IPS DF 6.9 (cell line): ENCODE data around the gene ZGPAT.
A peak's percentile ranks its signal among the peaks of the same experiment; 100 is the strongest.

Experiments
- DNase-seq: peaks from one replicate; pipeline ENCODE4 v3.0.0-alpha.2; 2013; ENCODE audit warnings: low read depth, low spot score
- H3K27ac ChIP-seq: one replicate; pipeline ENCODE4 v1.5.1; 2013; ENCODE audit warnings: low read length, control low read depth
- H3K27me3 ChIP-seq: 2 replicates; pipeline ENCODE4 v1.6.1; 2013; ENCODE audit warnings: mild to moderate bottlenecking, low read length; ENCODE audit not compliant: control insufficient read depth, insufficient read depth
- H3K36me3 ChIP-seq: 2 replicates; pipeline ENCODE4 v1.6.1; 2013; ENCODE audit warnings: low read length; ENCODE audit not compliant: control insufficient read depth, insufficient read depth
- H3K4me1 ChIP-seq: 2 replicates; pipeline ENCODE4 v1.6.1; 2013; ENCODE audit warnings: low read length; ENCODE audit not compliant: control insufficient read depth, insufficient read depth
- H3K4me3 ChIP-seq: 2 replicates; pipeline ENCODE4 v1.5.1; 2013; ENCODE audit warnings: mild to moderate bottlenecking, low read length
- H3K9me3 ChIP-seq: 2 replicates; pipeline ENCODE4 v1.6.1; 2013; ENCODE audit warnings: low read length, inconsistent platforms; ENCODE audit not compliant: control insufficient read depth, insufficient read depth
- WGBS: extraction: QIAGEN DNeasy Blood & Tissue Kit; methylation state at CpG from one replicate; pipeline ENCODE4 v1.1.7; 2013; ENCODE audit warnings: mixed read lengths, missing lambda C conversion rate; ENCODE audit not compliant: insufficient read length, insufficient coverage; 5-methylcytosine and 5-hydroxymethylcytosine counted together

Gene ZGPAT

GRCh38 chr20:63735859-63736718 is 28.2 kb downstream of the ZGPAT start, which contains the start of gene LIME1:
Gene LIME1, plus strand, starts transcription at chr20:63736664. Its CDS starts 886 bp downstream, at chr20:63737550.
- Histone ChIP-seq H3K4me1 (peaks cover 5% of the 10 kb centered on the region), H3K27me3 (no peaks in the 10 kb centered on the region), H3K9me3 (no peaks in the 10 kb centered on the region), H3K4me3 (no peak within 1 kb of the TSS; the same call in 1 of the 2 replicates), H3K27ac (no peak within 1 kb of the TSS), H3K36me3 (peaks cover 11% of the 10 kb centered on the region; the same call in 1 of the 2 replicates)
- DNase-seq, result no peak
- WGBS, result no CpG with 5 or more reads among the region's 31 CpGs

- DNase-seq, result no peak
- WGBS, result no CpG with 5 or more reads among the region's 30 CpGs
- Histone ChIP-seq H3K4me1 (peaks cover 5% of the 10 kb centered on the region), H3K27me3 (no peaks in the 10 kb centered on the region), H3K4me3 (no peak overlapping the region; the same call in 1 of the 2 replicates), H3K27ac (no peak overlapping the region), H3K9me3 (no peaks in the 10 kb centered on the region), H3K36me3 (peaks cover 13% of the 10 kb centered on the region)
These were observed 29.3 kb downstream of the ZGPAT start for GRCh38 chr20:63736893-63737694.

GRCh38 chr20:63737695-63737944 is 29.8 kb downstream of the ZGPAT start:
- DNase-seq, result no peak
- Histone ChIP-seq H3K4me1 (peaks cover 6% of the 10 kb centered on the region), H3K36me3 (peaks cover 13% of the 10 kb centered on the region), H3K27ac (no peak overlapping the region), H3K4me3 (peak overlapping the region; percentile 39; the same call in 1 of the 2 replicates), H3K9me3 (no peaks in the 10 kb centered on the region), H3K27me3 (no peaks in the 10 kb centered on the region)
- WGBS, result no CpG with 5 or more reads among the region's 26 CpGs

GRCh38 chr20:63737945-63738686 is 30.3 kb downstream of the ZGPAT start:
- Histone ChIP-seq H3K4me3 (peak overlapping the region; percentile 39; the same call in 1 of the 2 replicates), H3K27ac (no peak overlapping the region), H3K36me3 (peaks cover 10% of the 10 kb centered on the region; the same call in 1 of the 2 replicates), H3K27me3 (no peaks in the 10 kb centered on the region), H3K9me3 (no peaks in the 10 kb centered on the region), H3K4me1 (peaks cover 6% of the 10 kb centered on the region)
- DNase-seq, result no peak
- no CpG with 5 or more reads among the region's 43 CpGs for WGBS

- no peak overlapping the region for H3K4me3 ChIP-seq
- no CpG with 5 or more reads among the region's 26 CpGs for WGBS
- no peak overlapping the region for H3K27ac ChIP-seq
- no peaks in the 10 kb centered on the region for H3K9me3 ChIP-seq
- peaks cover 5% of the 10 kb centered on the region; the same call in 1 of the 2 replicates for H3K36me3 ChIP-seq
- H3K27me3 ChIP-seq, result no peaks in the 10 kb centered on the region
- DNase-seq, result no peak
- H3K4me1 ChIP-seq, result peaks cover 6% of the 10 kb centered on the region
These were observed 30.9 kb downstream of the ZGPAT start for GRCh38 chr20:63738687-63739129.

GRCh38 chr20:63739130-63740069 is 31.6 kb downstream of the ZGPAT start, which contains the start of gene SLC2A4RG:
Gene SLC2A4RG, plus strand, starts transcription at chr20:63739776. Its CDS starts 137 bp downstream, at chr20:63739913.
- WGBS, result no CpG with 5 or more reads among the region's 136 CpGs

GRCh38 chr20:63740070-63740626 is 32.3 kb downstream of the ZGPAT start:
- no CpG with 5 or more reads among the region's 80 CpGs for WGBS
- Histone ChIP-seq H3K4me1 (peaks cover 6% of the 10 kb centered on the region), H3K4me3 (peak overlapping the region; percentile 36; the same call in 1 of the 2 replicates), H3K27me3 (no peaks in the 10 kb centered on the region), H3K36me3 (peaks cover 2% of the 10 kb centered on the region; the same call in 1 of the 2 replicates), H3K27ac (no peak overlapping the region), H3K9me3 (no peaks in the 10 kb centered on the region)
- no peak for DNase-seq

More at GRCh38 chr20:63739130-63740069, 31.6 kb downstream of the ZGPAT start, which contains the start of gene SLC2A4RG:
- Histone ChIP-seq H3K27me3 (no peaks in the 10 kb centered on the region), H3K4me1 (peaks cover 6% of the 10 kb centered on the region), H3K4me3 (peak within 1 kb of the TSS; percentile 36; the same call in 1 of the 2 replicates), H3K27ac (no peak within 1 kb of the TSS), H3K36me3 (peaks cover 5% of the 10 kb centered on the region; the same call in 1 of the 2 replicates), H3K9me3 (no peaks in the 10 kb centered on the region)
- no peak for DNase-seq

GRCh38 chr20:63740627-63741353 is 33.0 kb downstream of the ZGPAT start:
- Histone ChIP-seq H3K4me3 (peak overlapping the region; percentile 36; the same call in 1 of the 2 replicates), H3K27ac (no peak overlapping the region), H3K4me1 (peaks cover 6% of the 10 kb centered on the region), H3K27me3 (no peaks in the 10 kb centered on the region), H3K9me3 (no peaks in the 10 kb centered on the region), H3K36me3 (peaks cover 2% of the 10 kb centered on the region; the same call in 1 of the 2 replicates)
- DNase-seq, result no peak
- WGBS, result no CpG with 5 or more reads among the region's 29 CpGs
